DMS 273 (cell line): ENCODE results near the gene USF2.

ENCODE experiments used
- DNase-seq: peaks from one replicate; lab custom pipeline; 2025; ENCODE audit not compliant: unreplicated experiment; lab: John Stamatoyannopoulos, UW

The USF2 gene

DNA sequence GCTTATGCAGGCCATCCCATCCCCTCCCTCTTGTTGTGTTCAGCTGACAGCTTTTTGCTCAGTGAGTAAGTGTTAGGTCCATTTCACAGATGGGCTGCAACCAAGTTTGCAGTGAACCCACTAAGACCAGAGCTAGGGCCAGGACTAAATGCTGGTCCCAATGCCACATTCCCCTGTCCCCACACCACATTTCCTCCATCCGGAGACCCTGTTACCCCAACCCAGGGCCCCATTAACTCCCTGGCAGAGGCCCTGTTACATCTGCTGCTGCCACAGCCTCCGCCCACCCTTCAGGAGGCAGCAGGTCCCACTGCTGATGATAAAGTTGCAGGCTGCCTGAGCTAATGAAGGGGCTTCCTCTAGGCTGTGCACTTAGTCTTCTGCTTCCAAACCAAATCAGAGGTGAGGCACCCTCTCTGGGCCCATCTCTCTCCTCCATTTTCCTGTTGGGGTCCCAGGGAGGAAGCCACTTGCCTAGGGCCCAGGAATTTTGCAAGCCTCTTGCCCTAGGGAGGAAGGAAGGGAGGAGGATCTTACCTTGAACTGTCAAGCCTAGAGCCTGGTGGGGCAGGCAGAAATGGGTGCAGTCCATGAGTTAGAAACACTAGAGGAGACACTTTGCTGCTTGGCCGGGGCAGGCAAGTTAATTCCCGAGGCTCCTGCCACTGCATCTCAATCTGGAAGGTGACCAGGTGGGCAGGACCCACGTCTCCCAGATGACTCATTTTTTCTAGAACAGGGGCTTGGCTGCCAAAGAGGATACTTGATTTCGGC, 3.4 kb upstream of the USF2 start:
- DNase-seq: no peak

- DNase-seq: no peak
Measured at GRCh38 chr19:35265900-35266519, 2.8 kb upstream of the USF2 start.

DNA sequence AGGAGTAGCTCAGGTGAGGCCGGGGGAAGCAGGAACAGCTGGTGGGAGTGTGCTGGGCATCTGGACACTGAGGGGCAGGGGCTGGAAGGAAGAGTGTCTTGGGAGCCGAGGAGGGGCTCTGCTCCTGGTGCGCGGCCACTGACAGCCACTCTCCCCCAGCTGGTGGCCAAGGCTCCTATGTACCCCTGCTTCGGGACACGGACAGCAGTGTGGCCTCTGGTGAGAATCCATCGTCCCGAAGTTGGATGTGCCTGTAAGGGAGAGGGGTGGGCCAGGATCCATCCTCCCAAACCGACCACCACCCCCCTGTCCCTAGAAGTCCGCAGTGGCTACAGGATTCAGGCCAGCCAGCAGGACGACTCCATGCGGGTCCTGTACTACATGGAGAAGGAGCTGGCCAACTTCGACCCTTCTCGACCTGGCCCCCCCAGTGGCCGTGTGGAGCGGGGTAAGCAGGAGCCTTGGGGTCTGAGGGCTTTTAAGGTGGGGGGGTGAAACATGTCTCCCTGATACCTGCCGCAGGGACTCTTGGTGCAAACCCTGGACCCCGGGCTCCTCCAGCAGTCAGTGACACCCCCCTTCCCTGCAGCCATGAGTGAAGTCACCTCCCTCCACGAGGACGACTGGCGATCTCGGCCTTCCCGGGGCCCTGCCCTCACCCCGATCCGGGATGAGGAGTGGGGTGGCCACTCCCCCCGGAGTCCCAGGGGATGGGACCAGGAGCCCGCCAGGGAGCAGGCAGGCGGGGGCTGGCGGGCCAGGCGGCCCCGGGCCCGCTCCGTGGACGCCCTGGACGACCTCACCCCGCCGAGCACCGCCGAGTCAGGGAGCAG, 2.0 kb upstream of the USF2 start:
- peak; percentile 48 for DNase-seq

DNA sequence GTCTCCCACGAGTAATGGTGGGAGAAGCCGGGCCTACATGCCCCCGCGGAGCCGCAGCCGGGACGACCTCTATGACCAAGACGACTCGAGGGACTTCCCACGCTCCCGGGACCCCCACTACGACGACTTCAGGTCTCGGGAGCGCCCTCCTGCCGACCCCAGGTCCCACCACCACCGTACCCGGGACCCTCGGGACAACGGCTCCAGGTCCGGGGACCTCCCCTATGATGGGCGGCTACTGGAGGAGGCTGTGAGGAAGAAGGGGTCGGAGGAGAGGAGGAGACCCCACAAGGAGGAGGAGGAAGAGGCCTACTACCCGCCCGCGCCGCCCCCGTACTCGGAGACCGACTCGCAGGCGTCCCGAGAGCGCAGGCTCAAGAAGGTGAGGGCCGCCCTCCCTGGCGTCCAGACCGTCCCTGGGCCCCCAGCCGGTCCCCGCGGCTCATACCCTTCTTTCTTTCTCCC, 1.4 kb upstream of the USF2 start:
- DNase-seq: peak; percentile 66

- DNase-seq: peak; percentile 90
Measured at GRCh38 chr19:35267818-35268535, 785 bp upstream of the USF2 start.

- DNase-seq: peak; percentile 85
Measured at GRCh38 chr19:35269438-35270117, 816 bp downstream of the USF2 start.

DNA sequence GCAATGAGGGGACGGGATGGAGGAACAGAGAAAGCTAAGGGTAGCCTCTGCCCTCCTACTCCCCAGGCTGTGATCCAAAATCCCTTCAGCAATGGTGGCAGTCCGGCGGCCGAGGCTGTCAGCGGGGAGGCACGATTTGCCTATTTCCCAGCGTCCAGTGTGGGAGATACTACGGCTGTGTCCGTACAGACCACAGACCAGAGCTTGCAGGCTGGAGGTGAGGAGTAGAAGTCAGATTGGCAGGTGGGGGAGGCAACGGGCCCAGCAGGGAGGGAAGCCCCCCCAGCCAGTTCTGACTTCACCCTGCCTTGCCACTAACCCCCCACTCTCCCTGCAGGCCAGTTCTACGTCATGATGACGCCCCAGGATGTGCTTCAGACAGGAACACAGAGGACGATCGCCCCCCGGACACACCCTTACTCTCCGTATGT, 1.6 kb downstream of the USF2 start:
- no peak for DNase-seq

DNA sequence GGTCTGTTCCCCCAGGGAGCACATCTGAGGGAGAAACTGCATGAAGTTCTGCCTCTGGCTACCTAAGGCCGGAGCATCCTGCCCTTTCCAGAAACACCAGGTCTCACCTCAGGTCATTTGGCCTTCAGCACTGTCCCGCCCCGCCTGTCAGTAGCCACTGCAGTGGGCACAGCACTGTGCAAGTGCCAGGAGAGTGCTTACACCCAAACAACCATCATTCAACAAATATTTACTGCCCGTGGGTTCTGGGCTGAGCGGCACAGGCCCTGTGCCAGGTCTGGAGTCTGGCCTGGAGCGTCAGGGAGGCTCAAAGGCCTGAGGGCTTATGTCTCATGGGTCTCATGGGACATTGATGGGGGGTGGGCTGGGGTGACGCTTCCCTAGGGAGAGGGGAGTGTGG, 2.8 kb downstream of the USF2 start:
- DNase-seq: no peak

GRCh38 chr19:35272122-35272719, 3.5 kb downstream of the USF2 start:
- DNase-seq: no peak

GRCh38 chr19:35272954-35273649, 4.3 kb downstream of the USF2 start:
- DNase-seq: no peak

- DNase-seq: no peak
Measured at GRCh38 chr19:35273686-35274259, 5.0 kb downstream of the USF2 start.

DNA sequence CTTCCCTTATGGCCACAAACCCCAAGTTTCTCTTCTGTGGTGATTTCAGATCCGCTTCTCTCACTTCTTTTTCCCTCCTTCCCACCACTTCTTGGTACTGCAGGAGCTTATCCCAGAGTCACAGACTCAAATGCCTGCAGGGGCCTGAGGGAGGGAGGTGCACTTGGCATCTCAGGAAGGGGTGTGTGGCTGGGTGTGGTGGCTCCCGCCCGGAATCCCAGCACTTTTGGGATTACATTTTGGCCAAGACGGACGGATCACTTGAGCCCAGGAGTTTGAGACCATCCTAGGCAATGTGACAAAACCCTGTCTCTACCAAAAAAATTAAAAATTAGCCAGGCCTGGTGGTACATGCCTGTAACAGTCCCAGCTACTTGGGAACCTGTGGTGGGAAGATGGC, 5.6 kb downstream of the USF2 start:
- no peak for DNase-seq

DNA sequence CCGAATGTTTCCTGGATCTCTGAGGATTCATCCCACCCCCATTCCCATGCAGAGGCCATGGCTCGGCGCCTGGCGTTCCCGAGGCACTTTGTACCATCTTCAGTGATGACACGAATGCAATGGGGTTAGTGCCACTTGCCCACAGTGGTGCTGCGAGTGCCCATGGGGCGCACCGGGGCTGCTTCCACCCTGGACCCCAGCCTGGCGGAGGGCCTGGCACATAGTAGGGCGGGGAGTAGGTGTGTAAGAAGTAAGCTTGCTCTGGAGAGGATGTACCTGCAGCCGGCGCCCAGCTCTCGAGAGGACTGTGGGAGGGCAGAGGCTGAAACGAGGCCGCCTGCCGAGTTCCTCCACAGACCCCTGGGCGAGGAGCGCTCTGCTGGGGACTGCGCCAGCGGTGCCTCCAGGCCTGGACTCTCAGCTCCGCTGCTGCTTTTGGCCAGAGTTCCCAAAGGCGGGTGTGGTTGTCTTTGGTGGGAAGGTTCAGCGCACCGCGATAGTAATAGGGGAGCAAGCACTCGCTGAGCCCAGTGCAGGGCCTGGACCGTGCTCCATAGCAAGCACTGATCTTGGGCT, 8.0 kb downstream of the USF2 start:
- no peak for DNase-seq

GRCh38 chr19:35278578-35279284, 10.0 kb downstream of the USF2 start:
- DNase-seq: no peak

- DNase-seq: no peak
Measured at GRCh38 chr19:35279374-35279773, 10.6 kb downstream of the USF2 start.

DNA sequence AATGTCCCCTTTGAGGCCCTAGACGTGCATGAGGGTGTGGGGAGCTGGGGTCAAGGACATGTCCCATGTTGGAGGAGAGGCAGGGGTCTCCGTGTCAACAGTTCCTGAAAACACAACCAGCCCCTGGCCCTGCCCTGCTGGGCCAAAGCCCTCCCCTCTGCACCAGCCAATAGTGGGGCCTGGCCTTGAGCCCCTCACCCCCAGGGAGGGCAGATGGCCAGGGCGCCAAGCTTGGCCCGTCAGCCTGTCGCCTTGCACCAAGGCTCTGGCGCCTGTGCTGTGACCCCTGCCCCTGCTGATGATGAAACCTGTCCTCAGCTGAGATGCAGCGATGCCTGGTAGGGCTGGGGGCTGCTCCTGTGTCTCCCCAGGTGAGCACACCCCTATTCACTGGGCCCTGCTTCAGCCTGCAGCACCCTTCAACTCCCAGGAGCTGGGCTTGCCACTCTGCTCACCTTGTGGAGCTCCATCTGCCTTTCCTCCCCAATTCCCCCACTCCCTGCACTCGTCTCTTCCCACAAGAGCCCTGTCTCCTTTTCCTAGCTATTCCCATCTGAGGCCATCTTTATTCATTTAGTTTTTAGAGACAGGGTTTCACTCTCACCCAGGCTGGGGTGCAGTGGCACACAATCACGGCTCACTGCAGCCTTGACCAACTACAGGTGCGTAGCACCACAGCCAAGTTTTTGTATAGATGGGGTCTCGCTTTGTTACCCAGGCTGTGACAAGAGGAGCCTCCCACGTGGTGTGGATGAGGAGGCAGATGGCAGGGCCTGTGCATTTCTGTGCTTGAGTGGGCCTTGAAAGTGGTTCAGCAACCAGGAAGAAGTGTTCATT, 11.4 kb downstream of the USF2 start:
- peak; percentile 68 for DNase-seq

GRCh38 chr19:35281303-35281702, 12.5 kb downstream of the USF2 start:
- no peak for DNase-seq
